ENCODE measurements around the gene ZFP91. TPM values are rescaled to one million over a fixed set of nuclear protein-coding genes. Genes with fewer than 3 reads are reported as not detected.

ZFP91 gene
- total and polyA plus RNA-seq, 9 of the 15 experiments (the other 6 are each of a cell fraction or from before 2014, with no cell fraction given) = 17.6 to 58.3 (median 34.0) TPM

DNA sequence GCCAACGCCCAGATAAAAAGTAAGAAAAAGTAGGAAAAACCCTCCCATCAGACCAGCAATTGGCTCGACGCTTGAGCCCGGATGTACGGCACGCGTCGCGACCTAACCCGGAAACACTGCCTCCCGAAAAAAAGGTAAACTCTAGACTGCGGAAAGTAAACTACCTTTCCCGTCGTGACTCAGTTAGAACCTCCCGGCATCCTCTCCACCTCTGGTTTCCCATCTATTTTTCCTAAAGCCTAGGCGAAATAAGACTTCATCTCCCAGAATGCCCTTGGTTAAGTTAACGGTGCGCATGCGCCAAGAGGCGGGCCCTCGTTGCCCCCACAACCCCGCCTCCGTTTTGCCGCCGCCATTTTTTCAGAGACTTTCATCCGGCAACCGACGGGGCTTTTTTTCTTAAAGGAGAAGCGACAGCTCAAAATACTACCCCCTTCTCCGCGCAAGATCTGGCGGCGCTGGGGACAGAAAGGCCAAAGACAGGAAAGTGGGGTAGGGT, 678 bp upstream of the ZFP91 start (continued):
- no peak for TF ChIP-seq CEBPG (CRISPR knock-in tag; IDR thresholded peaks at IDR 0.05)
- TF ChIP-seq CEBPG (tag; conservative IDR thresholded peaks at IDR 0.05 in 1 of 2, IDR thresholded peaks at IDR 0.05 in 1 of 2) = no peak
- TF ChIP-seq, protein P1, sequence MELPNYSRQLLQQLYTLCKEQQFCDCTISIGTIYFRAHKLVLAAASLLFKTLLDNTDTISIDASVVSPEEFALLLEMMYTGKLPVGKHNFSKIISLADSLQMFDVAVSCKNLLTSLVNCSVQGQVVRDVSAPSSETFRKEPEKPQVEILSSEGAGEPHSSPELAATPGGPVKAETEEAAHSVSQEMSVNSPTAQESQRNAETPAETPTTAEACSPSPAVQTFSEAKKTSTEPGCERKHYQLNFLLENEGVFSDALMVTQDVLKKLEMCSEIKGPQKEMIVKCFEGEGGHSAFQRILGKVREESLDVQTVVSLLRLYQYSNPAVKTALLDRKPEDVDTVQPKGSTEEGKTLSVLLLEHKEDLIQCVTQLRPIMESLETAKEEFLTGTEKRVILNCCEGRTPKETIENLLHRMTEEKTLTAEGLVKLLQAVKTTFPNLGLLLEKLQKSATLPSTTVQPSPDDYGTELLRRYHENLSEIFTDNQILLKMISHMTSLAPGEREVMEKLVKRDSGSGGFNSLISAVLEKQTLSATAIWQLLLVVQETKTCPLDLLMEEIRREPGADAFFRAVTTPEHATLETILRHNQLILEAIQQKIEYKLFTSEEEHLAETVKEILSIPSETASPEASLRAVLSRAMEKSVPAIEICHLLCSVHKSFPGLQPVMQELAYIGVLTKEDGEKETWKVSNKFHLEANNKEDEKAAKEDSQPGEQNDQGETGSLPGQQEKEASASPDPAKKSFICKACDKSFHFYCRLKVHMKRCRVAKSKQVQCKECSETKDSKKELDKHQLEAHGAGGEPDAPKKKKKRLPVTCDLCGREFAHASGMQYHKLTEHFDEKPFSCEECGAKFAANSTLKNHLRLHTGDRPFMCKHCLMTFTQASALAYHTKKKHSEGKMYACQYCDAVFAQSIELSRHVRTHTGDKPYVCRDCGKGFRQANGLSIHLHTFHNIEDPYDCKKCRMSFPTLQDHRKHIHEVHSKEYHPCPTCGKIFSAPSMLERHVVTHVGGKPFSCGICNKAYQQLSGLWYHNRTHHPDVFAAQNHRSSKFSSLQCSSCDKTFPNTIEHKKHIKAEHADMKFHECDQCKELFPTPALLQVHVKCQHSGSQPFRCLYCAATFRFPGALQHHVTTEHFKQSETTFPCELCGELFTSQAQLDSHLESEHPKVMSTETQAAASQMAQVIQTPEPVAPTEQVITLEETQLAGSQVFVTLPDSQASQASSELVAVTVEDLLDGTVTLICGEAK (IDR thresholded peaks at IDR 0.05) = peak; percentile 96
- TF ChIP-seq, protein P1 (CRISPR knock-in tag; IDR thresholded peaks at IDR 0.05) = no peak
- TF ChIP-seq, protein P2, sequence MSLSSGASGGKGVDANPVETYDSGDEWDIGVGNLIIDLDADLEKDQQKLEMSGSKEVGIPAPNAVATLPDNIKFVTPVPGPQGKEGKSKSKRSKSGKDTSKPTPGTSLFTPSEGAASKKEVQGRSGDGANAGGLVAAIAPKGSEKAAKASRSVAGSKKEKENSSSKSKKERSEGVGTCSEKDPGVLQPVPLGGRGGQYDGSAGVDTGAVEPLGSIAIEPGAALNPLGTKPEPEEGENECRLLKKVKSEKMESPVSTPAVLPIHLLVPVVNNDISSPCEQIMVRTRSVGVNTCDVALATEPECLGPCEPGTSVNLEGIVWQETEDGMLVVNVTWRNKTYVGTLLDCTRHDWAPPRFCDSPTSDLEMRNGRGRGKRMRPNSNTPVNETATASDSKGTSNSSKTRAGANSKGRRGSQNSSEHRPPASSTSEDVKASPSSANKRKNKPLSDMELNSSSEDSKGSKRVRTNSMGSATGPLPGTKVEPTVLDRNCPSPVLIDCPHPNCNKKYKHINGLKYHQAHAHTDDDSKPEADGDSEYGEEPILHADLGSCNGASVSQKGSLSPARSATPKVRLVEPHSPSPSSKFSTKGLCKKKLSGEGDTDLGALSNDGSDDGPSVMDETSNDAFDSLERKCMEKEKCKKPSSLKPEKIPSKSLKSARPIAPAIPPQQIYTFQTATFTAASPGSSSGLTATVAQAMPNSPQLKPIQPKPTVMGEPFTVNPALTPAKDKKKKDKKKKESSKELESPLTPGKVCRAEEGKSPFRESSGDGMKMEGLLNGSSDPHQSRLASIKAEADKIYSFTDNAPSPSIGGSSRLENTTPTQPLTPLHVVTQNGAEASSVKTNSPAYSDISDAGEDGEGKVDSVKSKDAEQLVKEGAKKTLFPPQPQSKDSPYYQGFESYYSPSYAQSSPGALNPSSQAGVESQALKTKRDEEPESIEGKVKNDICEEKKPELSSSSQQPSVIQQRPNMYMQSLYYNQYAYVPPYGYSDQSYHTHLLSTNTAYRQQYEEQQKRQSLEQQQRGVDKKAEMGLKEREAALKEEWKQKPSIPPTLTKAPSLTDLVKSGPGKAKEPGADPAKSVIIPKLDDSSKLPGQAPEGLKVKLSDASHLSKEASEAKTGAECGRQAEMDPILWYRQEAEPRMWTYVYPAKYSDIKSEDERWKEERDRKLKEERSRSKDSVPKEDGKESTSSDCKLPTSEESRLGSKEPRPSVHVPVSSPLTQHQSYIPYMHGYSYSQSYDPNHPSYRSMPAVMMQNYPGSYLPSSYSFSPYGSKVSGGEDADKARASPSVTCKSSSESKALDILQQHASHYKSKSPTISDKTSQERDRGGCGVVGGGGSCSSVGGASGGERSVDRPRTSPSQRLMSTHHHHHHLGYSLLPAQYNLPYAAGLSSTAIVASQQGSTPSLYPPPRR (CRISPR knock-in tag; IDR thresholded peaks at IDR 0.05; ENCODE audit: borderline replicate concordance) = 0 out of 2 replicates have a peak, but pooled peaks have one; percentile 11
- TF ChIP-seq KAT7 (CRISPR knock-in tag; IDR thresholded peaks at IDR 0.05; ENCODE audit: borderline replicate concordance) = no peak
- no peak for TF ChIP-seq SMAD3 (CRISPR knock-in tag; conservative IDR thresholded peaks at IDR 0.05)
- TF ChIP-seq NFE2 (IDR thresholded peaks at IDR 0.05; ENCODE audit: low read depth) = peak; percentile 42; the same call in 1 of the 2 replicates
- TF ChIP-seq ZSCAN29 (IDR thresholded peaks at IDR 0.05) = no peak
- TF ChIP-seq EHMT2 (IDR thresholded peaks at IDR 0.05) = no peak
- TF ChIP-seq, protein P3, sequence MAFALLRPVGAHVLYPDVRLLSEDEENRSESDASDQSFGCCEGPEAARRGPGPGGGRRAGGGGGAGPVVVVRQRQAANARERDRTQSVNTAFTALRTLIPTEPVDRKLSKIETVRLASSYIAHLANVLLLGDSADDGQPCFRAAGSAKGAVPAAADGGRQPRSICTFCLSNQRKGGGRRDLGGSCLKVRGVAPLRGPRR (CRISPR knock-in tag; IDR thresholded peaks at IDR 0.05) = no peak
- TF ChIP-seq ZNF589 (CRISPR knock-in tag; IDR thresholded peaks at IDR 0.05; ENCODE audit: low read depth) = peak; percentile 58; the same call in 1 of the 2 replicates
- no peak for TF ChIP-seq TCF3 (CRISPR knock-in tag; IDR thresholded peaks at IDR 0.05)
- TF ChIP-seq, protein P4, sequence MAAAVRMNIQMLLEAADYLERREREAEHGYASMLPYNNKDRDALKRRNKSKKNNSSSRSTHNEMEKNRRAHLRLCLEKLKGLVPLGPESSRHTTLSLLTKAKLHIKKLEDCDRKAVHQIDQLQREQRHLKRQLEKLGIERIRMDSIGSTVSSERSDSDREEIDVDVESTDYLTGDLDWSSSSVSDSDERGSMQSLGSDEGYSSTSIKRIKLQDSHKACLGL (CRISPR knock-in tag; IDR thresholded peaks at IDR 0.05; ENCODE audit: borderline replicate concordance, poor library complexity, severe bottlenecking) = no peak

Data from K562 (cell line).